ENCODE measurements around the gene DLGAP1.

The DLGAP1 gene

GRCh38 chr18:3885209-3885792 is 569.8 kb downstream of the DLGAP1 start:
- no peak for DNase-seq

GRCh38 chr18:3879836-3880120 is 575.3 kb downstream of the DLGAP1 start:
- no peak for DNase-seq

- DNase-seq = no peak
Measured at GRCh38 chr18:3879114-3879835, 575.8 kb downstream of the DLGAP1 start.

- no peak for DNase-seq
Measured at GRCh38 chr18:3878401-3878800, 576.7 kb downstream of the DLGAP1 start.

GRCh38 chr18:3877678-3878077 is 577.4 kb downstream of the DLGAP1 start:
- no peak for DNase-seq

GRCh38 chr18:3875961-3876360 is 579.1 kb downstream of the DLGAP1 start:
- no peak for DNase-seq

- no peak for DNase-seq
Measured at GRCh38 chr18:3875376-3875775, 579.7 kb downstream of the DLGAP1 start.

- DNase-seq = no peak
Measured at GRCh38 chr18:3874581-3874980, 580.5 kb downstream of the DLGAP1 start.

- no peak for DNase-seq
Measured at GRCh38 chr18:3874125-3874524, 581.0 kb downstream of the DLGAP1 start.

GRCh38 chr18:3873698-3874097 is 581.4 kb downstream of the DLGAP1 start:
- no peak for DNase-seq

- no peak for DNase-seq
Measured at GRCh38 chr18:3873211-3873610, 581.9 kb downstream of the DLGAP1 start.

- no peak for DNase-seq
Measured at GRCh38 chr18:3872641-3873040, 582.5 kb downstream of the DLGAP1 start.

- DNase-seq = no peak
Measured at GRCh38 chr18:3871687-3872086, 583.4 kb downstream of the DLGAP1 start.

- DNase-seq = no peak
Measured at GRCh38 chr18:3870914-3871313, 584.2 kb downstream of the DLGAP1 start.

- DNase-seq = no peak
Measured at GRCh38 chr18:3869848-3870247, 585.3 kb downstream of the DLGAP1 start.

GRCh38 chr18:3867864-3868311 is 587.2 kb downstream of the DLGAP1 start:
- no peak for DNase-seq

GRCh38 chr18:3867236-3867635 is 587.9 kb downstream of the DLGAP1 start:
- DNase-seq = no peak

- DNase-seq = no peak
Measured at GRCh38 chr18:3864669-3865298, 590.3 kb downstream of the DLGAP1 start.

GRCh38 chr18:3863593-3863992 is 591.5 kb downstream of the DLGAP1 start:
- no peak for DNase-seq

GRCh38 chr18:3863006-3863405 is 592.1 kb downstream of the DLGAP1 start:
- DNase-seq = no peak

GRCh38 chr18:3861495-3861894 is 593.6 kb downstream of the DLGAP1 start:
- DNase-seq = no peak

GRCh38 chr18:3857544-3857943 is 597.6 kb downstream of the DLGAP1 start:
- no peak for DNase-seq

GRCh38 chr18:3855966-3856365 is 599.1 kb downstream of the DLGAP1 start:
- DNase-seq = no peak

- no peak for DNase-seq
Measured at GRCh38 chr18:3852321-3852720, 602.8 kb downstream of the DLGAP1 start.

GRCh38 chr18:3851159-3851558 is 603.9 kb downstream of the DLGAP1 start:
- DNase-seq = no peak

Data from stimulated activated CD4-positive, alpha-beta T cell treated with anti-CD3 and anti-CD28 coated beads, Interleukin-4, amount 100 ng/mL, for 1 hour (primary cell).